Duodenal mucosa (tissue), 2 donors: Measurements from ENCODE around the gene KDM1A.
A peak's percentile ranks its signal among the peaks of the same experiment; 100 is the strongest.

Source experiments
- H3K27ac ChIP-seq: one replicate; pipeline ENCODE4 v1.7.0; 2013; ENCODE audit warnings: low read depth, low read length
- H3K27me3 ChIP-seq, 2 donors: one replicate each; pipeline ENCODE4 v1.7.0; 2013; ENCODE audit warnings: low read length in 2 of 2, control low read depth in 1 of 2; ENCODE audit not compliant: insufficient read depth in 2 of 2, control insufficient read depth in 1 of 2
- H3K36me3 ChIP-seq, 2 donors: one replicate each; pipeline ENCODE4 v1.7.0; 2013; ENCODE audit warnings: low read length in 2 of 2, control low read depth in 1 of 2; ENCODE audit not compliant: insufficient read depth in 2 of 2, control insufficient read depth in 1 of 2
- H3K4me1 ChIP-seq, 2 donors: one replicate each; pipeline ENCODE4 v1.7.0; 2013; ENCODE audit warnings: low read length in 2 of 2, control low read depth in 1 of 2; ENCODE audit not compliant: insufficient read depth in 2 of 2, control insufficient read depth in 1 of 2
- H3K4me3 ChIP-seq, 2 donors: one replicate each; pipeline ENCODE4 v1.7.0; 2013; ENCODE audit warnings: low read length in 2 of 2, low read depth in 1 of 2
- H3K9ac ChIP-seq, 2 donors: one replicate each; pipeline ENCODE4 v1.7.0; 2013; ENCODE audit warnings: low read length in 2 of 2, low read depth in 1 of 2
- H3K9me3 ChIP-seq, 2 donors: one replicate each; pipeline ENCODE4 v1.7.0; 2013; ENCODE audit warnings: low read length in 2 of 2, control low read depth in 1 of 2; ENCODE audit not compliant: control insufficient read depth in 1 of 2

The KDM1A gene

DNA sequence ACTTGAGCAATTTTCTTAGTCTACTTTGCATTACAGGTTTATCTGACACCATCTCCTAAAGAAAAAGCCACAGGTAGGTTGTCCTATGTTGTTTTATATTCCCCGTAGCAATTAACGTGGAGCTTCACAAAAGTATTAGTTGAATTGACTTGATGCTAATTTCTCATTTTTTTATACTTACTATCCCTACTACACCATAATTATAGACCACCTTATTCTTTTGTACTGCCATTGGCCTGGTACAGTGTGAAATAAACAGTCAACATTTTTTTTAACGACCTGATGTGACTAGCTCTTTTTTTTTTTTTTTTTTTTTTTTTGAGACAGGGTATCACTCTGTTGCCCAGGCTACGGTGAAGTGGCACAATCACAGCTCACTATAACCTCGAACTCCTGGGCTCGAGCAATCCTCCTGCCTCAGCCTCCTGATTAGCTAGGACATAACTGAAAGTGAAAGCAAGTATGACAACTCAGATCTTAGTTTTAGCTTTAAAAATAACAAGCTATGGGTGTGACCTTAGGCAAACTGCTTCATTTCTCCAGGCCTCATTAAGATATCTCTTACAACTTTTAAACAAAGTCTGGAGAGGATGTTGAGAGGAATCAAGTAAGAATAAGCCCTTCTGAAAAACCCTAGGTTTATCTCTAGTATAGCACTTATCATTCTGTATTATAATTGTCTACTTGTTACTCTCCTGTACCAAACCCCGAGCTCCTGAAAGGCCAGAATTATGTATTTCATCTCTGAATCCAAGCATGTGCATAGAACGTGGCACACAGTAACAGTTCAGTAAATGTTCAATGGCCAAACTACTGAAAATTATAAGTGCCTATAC, 99.9 kb downstream of the KDM1A start:
- Histone ChIP-seq H3K27ac (no peak overlapping the region), H3K4me1 (peaks cover 38 to 58% of the 10 kb centered on the region in 2 donors), H3K36me3 (no peaks in the 10 kb centered on the region), H3K9ac (peak overlapping the region in 1 of 2 donors; percentile 29), H3K9me3 (no peaks in the 10 kb centered on the region), H3K4me3 (no peak overlapping the region), H3K27me3 (no peaks in the 10 kb centered on the region)

DNA sequence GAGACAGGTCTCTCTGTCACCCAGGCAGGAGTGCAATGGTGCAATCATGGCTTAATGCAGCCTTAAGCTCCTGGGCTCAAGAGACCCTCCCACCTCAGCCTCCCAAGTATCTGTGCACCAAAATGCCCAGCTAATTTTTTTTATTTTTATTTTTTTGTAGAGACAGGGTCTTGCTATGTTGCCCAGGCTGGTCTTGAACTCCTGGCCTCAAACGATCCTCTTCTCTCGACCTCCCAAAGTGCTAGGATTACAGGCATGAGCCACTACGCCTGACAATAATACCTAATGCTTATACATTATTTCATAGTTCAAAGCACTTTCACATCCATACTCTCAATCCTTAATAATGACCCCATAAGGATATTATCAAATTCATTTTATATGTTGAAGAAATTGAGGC, 101.1 kb downstream of the KDM1A start:
- Histone ChIP-seq H3K27me3 (no peaks in the 10 kb centered on the region), H3K4me3 (no peak overlapping the region), H3K9ac (no peak overlapping the region), H3K27ac (no peak overlapping the region), H3K4me1 (peaks cover 40 to 52% of the 10 kb centered on the region in 2 donors), H3K36me3 (no peaks in the 10 kb centered on the region), H3K9me3 (no peaks in the 10 kb centered on the region)

DNA sequence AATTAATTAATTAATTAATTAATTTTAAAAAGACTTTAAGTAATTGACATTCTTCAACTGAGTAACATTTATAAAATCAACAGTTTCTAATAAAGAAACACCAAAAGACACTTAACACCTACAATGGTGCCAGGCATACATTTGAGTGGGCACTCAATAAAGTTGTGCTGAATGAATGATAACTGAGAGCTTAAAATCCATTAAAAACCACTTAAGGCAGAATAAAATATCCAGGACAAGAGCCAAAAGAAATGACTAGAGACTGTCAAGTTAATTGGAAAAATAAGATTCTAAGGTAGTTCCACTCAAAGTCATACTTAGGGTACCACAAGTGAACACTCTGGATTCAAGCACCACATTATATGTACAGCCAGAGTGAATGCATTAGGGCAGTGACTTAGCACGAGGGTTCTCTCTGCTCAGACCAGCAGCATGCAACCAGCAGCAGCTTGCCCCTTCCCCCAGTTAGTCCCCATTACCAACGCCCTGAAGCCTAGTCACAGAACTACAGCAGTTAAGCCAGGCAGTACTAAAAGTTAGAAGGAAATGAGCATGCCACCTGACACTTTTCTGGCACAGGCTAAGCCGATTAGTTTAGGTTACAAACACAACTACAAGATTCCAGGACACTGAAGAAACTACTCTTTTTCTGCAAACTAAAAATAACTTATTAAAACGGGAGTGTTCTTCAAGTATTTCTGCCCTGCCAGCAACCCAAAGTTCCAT, 102.9 kb downstream of the KDM1A start:
- H3K4me3 ChIP-seq = peak overlapping the region in 1 of 2 donors; percentile 43
- no peaks in the 10 kb centered on the region for H3K9me3 ChIP-seq
- peak overlapping the region in 1 of 2 donors; percentile 26 for H3K9ac ChIP-seq
- no peaks in the 10 kb centered on the region for H3K36me3 ChIP-seq
- no peak overlapping the region for H3K27ac ChIP-seq
- H3K27me3 ChIP-seq = no peaks in the 10 kb centered on the region
- H3K4me1 ChIP-seq = peaks cover 44 to 51% of the 10 kb centered on the region in 2 donors

DNA sequence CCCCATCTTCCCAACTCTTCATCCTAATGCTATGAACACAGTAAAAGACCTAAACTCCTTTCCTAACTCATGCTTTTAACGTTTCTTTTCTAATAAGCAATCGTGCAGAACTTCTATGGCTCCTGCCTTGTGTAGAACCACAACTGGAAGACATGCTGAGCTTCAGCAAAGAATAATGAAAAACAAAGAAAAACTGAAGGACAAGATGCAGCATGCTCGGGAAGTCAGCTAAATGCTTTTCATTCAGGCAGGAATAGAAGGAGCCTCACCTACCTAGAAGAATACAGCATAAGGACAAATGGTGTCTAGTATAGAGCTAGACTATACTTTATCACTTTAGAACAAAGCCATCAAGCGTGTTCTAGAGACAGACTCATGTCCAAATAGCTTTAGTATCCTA, 103.5 kb downstream of the KDM1A start:
- Histone ChIP-seq H3K9me3 (no peaks in the 10 kb centered on the region), H3K27me3 (no peaks in the 10 kb centered on the region), H3K36me3 (no peaks in the 10 kb centered on the region), H3K9ac (peak overlapping the region in 1 of 2 donors; percentile 26), H3K27ac (no peak overlapping the region), H3K4me1 (peaks cover 44 to 51% of the 10 kb centered on the region in 2 donors), H3K4me3 (peak overlapping the region in 1 of 2 donors; percentile 43)

DNA sequence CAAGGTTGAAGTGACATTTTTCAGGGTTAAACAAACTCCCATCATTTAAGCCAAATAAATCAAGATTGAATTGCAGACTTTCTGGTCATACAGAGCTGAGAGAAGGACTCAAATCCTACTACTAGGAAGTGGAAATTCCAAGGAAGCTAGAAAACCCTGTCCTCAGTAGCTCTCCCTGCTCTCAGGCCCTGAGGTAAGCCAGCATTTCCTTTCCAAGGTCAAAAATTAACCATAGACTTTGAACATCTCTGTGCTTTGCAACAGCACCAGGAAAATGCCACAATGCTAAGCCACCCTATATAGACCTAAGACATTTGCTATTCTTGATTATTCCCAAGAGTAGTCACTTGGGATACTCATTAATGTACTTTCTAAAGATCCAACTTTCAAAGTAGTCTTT, 104.3 kb downstream of the KDM1A start:
- Histone ChIP-seq H3K27ac (no peak overlapping the region), H3K9ac (no peak overlapping the region), H3K27me3 (no peaks in the 10 kb centered on the region), H3K4me3 (no peak overlapping the region), H3K36me3 (no peaks in the 10 kb centered on the region), H3K9me3 (no peaks in the 10 kb centered on the region), H3K4me1 (peaks cover 42 to 51% of the 10 kb centered on the region in 2 donors)

DNA sequence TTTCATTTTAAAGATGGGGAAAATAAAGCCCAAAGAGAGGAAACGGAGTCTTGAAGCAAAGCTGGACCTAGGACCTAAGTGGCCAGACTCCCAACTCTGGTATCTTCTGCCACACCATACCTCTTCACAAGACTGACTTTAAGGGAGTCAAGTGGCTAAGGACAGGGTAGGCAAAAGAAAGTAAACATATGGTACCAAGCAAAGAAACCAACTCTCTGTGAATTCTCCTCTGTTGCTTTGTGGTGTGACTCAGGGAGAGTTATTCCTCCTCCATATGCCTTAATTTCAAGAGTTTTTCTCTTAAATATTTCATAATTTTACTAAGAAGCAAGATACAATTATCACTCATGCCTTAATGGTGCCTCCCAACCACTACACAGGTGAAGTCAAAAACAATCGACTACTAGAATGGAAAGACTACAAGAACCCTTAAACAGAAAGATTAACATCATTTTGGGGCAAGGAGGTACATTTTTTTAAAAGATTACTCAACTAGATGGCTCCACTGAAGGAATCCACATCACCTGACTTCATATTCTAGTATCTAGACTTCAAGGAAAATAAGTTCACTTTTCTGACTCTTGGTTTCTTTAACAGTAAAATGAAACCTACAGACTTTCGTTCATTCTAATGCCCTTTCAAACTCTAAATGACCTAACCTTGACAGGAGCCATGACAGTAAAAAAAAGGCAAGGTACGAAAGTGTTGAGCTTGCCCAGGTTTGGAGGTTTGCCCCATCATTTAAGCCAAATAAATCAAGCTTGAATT, 105.2 kb downstream of the KDM1A start:
- no peaks in the 10 kb centered on the region for H3K27me3 ChIP-seq
- no peak overlapping the region for H3K9ac ChIP-seq
- H3K27ac ChIP-seq = no peak overlapping the region
- peaks cover 33 to 46% of the 10 kb centered on the region in 2 donors for H3K4me1 ChIP-seq
- H3K36me3 ChIP-seq = no peaks in the 10 kb centered on the region
- H3K9me3 ChIP-seq = no peaks in the 10 kb centered on the region
- no peak overlapping the region for H3K4me3 ChIP-seq

DNA sequence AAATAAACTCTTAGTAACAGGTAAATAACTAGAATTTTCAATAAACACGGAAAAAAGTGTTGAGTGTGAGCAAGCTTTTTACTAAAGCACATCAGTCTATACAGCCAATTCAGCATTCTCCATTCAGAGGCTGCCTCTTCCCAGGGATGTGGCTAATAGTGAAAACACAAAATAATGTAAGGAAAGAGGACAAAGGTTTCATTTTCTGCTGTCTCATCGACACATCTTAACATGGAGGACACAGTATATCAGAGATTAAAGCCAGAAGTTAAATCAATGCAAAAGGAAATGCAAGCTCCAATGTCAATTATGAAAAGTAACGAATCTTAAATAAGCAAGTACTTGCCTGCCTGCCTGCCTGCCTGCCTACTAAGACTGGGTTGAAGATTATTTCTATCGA, 106.2 kb downstream of the KDM1A start:
- Histone ChIP-seq H3K9me3 (no peaks in the 10 kb centered on the region), H3K27me3 (no peaks in the 10 kb centered on the region), H3K9ac (no peak overlapping the region), H3K4me1 (peaks cover 27 to 39% of the 10 kb centered on the region in 2 donors), H3K4me3 (no peak overlapping the region), H3K27ac (no peak overlapping the region), H3K36me3 (no peaks in the 10 kb centered on the region)

DNA sequence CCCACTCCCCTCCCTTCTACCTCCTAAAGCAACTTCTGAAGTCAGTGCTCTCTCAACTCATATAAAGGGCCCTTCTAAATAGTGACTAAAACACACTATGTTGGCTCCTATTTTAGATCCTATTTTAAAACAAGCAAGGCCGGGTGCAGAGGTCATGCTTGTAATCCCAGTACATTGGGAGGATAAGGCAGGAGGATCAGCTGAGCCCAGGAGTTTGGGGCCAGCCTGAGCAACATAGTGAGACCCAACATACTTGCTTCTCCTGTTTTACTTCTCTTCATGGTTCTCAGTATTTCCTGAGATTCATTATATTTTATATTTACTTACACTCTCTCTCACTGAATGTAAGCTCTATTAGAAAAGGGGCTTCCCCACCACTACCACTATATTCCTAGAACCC, 106.9 kb downstream of the KDM1A start:
- no peak overlapping the region for H3K27ac ChIP-seq
- H3K27me3 ChIP-seq = no peaks in the 10 kb centered on the region
- no peaks in the 10 kb centered on the region for H3K9me3 ChIP-seq
- no peaks in the 10 kb centered on the region for H3K36me3 ChIP-seq
- H3K4me3 ChIP-seq = no peak overlapping the region
- peaks cover 27 to 39% of the 10 kb centered on the region in 2 donors for H3K4me1 ChIP-seq
- H3K9ac ChIP-seq = no peak overlapping the region

DNA sequence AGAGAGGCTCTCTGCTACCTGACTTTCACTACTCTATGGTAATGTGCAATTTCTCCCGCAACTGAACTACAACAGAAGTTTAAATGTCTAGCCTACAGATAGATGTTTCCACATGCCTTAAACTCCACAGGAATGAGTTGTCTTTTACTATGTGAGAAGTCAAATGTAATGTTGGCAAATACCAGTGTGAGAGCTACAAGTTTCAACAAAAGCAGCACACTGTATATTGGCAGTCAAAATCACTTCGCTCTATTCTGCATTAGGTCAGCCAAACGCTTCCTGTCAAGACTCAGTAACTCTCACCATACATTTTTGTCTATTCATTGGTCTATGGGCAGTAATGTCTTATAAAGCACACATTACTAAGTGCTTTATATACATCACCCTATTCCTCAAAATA, 107.5 kb downstream of the KDM1A start:
- no peaks in the 10 kb centered on the region for H3K36me3 ChIP-seq
- no peak overlapping the region for H3K9ac ChIP-seq
- H3K9me3 ChIP-seq = no peaks in the 10 kb centered on the region
- no peaks in the 10 kb centered on the region for H3K27me3 ChIP-seq
- no peak overlapping the region for H3K27ac ChIP-seq
- no peak overlapping the region for H3K4me3 ChIP-seq
- peaks cover 27 to 39% of the 10 kb centered on the region in 2 donors for H3K4me1 ChIP-seq

DNA sequence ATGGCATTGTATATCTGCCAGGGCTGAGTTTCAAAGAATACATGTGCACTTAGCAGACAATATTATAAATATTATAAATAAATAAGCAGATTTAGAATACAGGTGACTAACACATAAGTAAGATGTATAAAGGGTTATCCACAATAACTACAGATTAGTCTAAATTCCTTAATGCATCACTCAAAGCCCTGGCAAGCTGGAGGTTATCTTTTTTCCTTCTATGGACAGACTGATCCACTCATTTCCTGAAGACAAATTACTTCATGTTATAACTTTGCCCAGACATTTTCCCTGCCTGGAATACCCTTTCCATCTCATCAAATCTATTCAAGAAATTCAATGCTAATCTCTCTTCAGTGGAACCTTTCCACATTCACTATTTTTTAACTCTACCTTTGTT, 110.6 kb downstream of the KDM1A start:
- Histone ChIP-seq H3K9me3 (no peaks in the 10 kb centered on the region), H3K36me3 (no peaks in the 10 kb centered on the region), H3K27ac (no peak overlapping the region), H3K4me1 (peaks cover 6 to 19% of the 10 kb centered on the region in 2 donors), H3K4me3 (no peak overlapping the region), H3K27me3 (no peaks in the 10 kb centered on the region), H3K9ac (no peak overlapping the region)
